ENCODE results near the gene GC. TPM values are rescaled to one million over a fixed set of nuclear protein-coding genes. Genes with fewer than 3 reads are reported as not detected.

Gene GC
- total RNA-seq, 1 donor from 2014 or later: not detected

Small RNAs within 50 kb of the gene (small RNA-seq; reads per million reads assigned to genes)
- gene RNA5SP163 (ENCODE audit: low replicate concordance): not detected

Other genes with a start within 250 kb of the GC start
- gene NPFFR2, start 247.9 kb upstream of the GC start, total RNA-seq: not detected

Data from skin of body (tissue), 2 donors.